DMS53 (cell line): ENCODE results near the gene R3HDM2.
A peak's percentile ranks its signal among the peaks of the same experiment; 100 is the strongest.

Experiments used
- DNase-seq: peaks from one replicate; lab custom pipeline; 2025; lab: John Stamatoyannopoulos, UW

The R3HDM2 gene

DNA sequence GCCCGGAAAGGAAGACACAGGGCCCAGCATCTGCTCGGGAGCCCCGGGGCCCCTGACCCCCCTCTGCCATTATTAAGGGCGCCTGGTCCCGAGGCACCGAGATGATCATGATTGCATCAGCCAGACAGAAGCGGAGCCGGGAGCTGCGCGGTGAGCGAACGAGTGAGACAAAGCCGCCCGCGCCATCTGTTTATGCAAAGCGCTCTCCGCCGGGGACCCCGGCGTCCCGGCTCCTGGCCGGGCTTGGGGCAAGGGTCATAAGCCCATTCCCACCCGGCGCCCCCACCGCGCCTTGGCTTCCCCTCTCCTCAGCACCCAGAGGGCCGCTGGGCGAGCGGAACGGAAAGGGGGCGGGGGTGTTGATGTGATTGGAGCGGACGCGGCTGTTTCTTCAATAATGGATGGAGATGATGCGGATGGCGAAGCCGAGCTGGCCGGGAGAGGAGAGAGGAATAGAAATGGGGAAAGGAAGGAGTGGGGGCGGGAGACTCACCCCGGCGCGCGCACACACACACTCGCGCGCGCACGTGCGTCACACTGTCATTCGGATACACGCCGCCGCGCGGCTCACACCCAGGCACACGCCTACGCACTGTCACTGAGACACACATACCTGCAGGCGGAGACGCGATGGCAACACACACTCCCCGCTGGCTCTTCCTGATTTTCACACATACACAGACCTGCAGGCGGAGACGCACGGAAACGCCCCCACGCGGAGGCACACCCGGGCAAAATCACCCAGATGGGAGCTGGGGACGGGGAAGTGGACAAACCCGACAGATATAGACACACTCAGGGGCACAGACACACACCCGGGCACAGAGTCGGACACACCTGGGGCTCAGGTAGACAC, 190.5 kb downstream of the R3HDM2 start:
- peak; percentile 97 for DNase-seq

- peak; percentile 83 for DNase-seq
Measured at GRCh38 chr12:57239587-57240065, 191.2 kb downstream of the R3HDM2 start.

DNA sequence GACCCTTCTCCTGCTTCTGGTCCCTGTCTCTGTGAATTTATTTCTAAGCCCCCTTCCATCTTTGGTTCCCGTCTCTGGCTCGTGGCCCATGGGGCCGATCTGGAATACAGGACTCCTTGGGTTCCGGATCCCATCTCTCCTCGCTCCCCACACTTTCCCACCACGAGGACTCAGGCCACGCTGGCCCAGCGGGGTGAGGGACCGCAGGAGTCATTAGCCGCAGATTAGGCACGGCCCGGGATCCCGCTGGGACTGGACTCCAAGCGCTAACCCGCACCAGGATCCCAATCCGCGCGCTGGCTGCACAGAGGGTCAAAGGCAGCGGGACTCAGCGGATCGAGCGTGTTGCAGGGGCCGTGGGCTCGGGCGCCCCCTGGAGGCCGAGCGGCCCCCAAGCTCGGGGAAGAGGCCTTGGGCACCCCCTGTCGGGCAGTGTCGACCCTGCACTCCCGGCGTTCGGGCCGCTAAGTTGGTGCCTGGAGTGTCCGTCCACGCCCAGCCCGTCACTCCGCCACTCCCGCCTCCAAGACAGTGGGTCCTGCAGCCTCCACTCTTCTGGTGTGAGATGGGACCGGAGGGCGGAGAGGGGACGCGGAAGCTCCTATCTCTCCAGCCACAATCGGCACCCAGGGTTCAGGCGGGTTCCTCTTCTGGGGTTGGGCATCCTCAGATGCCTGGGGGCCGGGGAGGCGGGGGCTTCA, 191.8 kb downstream of the R3HDM2 start:
- DNase-seq = peak; percentile 96

DNA sequence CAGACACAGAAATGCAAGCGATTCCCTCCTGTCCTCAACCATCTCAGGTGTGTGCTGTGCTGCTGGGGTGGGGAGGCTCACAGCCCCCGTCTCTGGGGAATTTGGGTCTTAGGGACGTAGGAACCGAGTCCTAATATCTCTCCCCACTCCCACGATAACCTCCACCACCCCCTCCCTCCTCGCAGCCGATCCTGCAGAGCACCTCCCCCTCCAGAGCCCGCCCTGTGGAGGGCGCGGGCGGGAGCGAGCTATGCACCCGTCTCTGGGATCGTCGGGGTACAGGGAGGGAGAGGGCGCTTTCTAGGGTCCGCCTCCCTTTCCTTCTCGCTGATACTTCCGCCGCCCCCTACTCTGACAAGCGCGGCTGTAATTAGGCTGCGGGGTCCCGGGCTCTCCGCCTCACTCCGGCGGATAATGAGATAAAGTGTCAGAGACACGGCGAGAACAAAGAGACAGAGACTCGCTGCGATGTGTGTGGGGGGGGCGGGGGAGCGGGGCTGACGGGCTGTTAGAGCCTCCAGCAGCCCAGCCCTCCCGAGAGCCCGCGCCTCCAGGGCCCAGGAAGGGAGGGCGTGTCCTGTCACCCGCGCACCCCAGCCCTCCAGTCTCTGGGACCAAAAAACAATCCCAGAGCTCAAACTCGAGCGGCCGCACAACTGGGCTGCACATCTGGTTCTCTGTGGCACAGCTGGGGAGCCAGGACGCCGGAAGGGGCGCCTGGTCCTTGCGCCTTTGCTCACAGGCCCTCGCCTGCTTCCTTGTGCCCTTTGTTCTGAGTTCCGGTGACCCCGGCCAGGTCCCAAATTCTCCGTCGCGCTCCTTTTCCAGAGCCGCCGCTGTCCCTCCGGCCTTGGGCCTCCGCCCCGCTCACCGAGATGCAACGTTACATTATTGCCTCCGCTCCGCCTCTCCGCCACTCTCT, 192.7 kb downstream of the R3HDM2 start:
- DNase-seq = peak; percentile 83

DNA sequence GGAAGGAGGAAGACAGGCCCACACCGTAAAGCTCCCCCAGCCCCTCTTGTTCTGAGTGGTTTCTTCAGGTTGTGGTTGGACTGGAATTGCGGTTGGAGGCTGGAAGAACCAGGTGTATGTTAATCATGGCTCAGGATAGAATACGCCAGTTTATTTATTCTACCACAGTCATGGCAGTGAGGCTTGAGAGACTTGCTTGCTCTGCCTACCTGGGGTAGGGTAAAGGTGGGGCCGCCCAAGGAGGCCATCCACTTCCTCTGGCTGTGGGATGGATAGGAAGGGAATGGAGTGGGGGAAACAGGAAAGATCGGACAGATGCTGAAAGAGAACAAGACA, 193.3 kb downstream of the R3HDM2 start:
- peak; percentile 83 for DNase-seq

GRCh38 chr12:57236925-57237595, 193.8 kb downstream of the R3HDM2 start:
- DNase-seq = peak; percentile 53

GRCh38 chr12:57236201-57236924, 194.5 kb downstream of the R3HDM2 start:
- no peak for DNase-seq

DNA sequence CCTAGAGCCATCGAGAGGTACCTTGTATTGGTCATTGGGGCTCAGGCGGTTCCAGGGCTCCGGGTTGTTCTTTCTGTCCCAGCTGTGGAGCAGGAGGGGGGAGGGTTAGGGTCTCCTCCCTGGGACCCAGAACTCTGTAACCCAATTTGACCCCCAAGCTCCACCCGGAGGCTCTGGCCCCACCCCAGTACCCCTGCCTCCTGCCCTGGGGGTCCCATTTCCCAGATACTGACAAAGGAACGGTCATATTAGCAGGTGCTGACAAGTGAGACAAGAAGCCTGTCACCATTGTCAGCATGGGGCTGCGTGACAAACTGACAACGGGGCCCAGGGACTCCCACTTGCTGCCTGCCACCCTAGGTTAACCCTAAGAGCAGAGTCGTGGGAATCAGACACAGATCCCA, 195.1 kb downstream of the R3HDM2 start:
- peak; percentile 37 for DNase-seq

- DNase-seq = peak; percentile 49
Measured at GRCh38 chr12:57235017-57235727, 195.7 kb downstream of the R3HDM2 start.

GRCh38 chr12:57234571-57235016, 196.2 kb downstream of the R3HDM2 start:
- no peak for DNase-seq

DNA sequence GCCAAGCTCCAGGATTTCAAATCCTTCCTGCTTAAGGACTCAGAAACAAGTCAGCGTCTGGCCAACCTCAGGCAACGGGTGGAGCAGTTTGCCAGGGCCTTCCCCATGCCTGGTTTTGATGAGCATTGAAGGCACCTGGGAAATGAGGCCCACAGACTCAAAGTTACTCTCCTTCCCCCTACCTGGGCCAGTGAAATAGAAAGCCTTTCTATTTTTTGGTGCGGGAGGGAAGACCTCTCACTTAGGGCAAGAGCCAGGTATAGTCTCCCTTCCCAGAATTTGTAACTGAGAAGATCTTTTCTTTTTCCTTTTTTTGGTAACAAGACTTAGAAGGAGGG, 196.6 kb downstream of the R3HDM2 start:
- no peak for DNase-seq

DNA sequence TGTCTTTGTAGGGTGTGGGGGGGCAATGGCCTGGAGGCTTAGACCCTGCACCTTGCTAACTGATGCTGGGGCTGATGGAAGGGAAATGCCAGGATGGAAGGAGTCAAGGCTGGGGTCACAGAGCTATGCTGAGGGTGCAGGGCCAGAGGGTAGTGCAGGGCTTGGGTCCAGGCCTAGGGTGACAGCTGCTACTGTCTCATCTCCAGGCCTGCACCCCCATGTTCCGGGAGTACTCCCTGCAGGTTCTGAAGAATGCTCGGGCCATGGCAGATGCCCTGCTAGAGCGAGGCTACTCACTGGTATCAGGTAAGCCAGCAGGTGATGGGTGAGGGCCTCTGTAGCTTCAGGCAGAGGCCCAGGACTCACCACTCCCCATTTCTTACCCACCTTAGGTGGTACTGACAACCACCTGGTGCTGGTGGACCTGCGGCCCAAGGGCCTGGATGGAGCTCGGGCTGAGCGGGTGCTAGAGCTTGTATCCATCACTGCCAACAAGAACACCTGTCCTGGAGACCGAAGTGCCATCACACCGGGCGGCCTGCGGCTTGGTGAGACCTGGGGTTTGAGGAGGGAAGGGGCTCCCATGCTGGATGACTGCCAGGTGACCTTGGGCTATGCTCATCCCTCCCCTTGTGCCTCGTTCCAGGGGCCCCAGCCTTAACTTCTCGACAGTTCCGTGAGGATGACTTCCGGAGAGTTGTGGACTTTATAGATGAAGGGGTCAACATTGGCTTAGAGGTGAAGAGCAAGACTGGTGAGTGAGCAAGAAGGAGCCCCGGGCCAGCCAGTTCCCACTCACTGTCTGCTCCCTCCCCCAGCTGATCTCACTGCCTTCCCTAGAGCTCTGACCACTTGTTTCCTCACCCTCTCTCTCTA, 197.2 kb downstream of the R3HDM2 start:
- DNase-seq = no peak

GRCh38 chr12:57232156-57232756, 198.6 kb downstream of the R3HDM2 start:
- DNase-seq = no peak

GRCh38 chr12:57231276-57232021, 199.4 kb downstream of the R3HDM2 start:
- no peak for DNase-seq

- DNase-seq = peak; percentile 32
Measured at GRCh38 chr12:57230381-57231155, 200.3 kb downstream of the R3HDM2 start.

- DNase-seq = peak; percentile 99
Measured at GRCh38 chr12:57229634-57230380, 201.0 kb downstream of the R3HDM2 start, which contains the start of gene SHMT2. TSS of gene SHMT2 (plus strand) at chr12:57229711. CDS start at chr12:57229779, 68 bp downstream.
